ENCODE measurements around the gene IL33.

GRCh38 chr9:6243746-6244145, 28.1 kb downstream of the IL33 start:
- no peak for TF ChIP-seq POLR2AphosphoS5 (IDR thresholded peaks at IDR 0.05)
- no peak for TF ChIP-seq CTCF (IDR thresholded peaks at IDR 0.05; ENCODE audit: poor library complexity, severe bottlenecking)
- TF ChIP-seq TAF1 (IDR thresholded peaks at IDR 0.05; ENCODE audit: low read depth) = no peak
- no peak for TF ChIP-seq EZH2 (IDR thresholded peaks at IDR 0.05; ENCODE audit: borderline replicate concordance, insufficient read depth, low read length, poor library complexity, severe bottlenecking)
- TF ChIP-seq REST (IDR thresholded peaks at IDR 0.05; ENCODE audit: borderline replicate concordance) = no peak
- TF ChIP-seq MXI1 (conservative IDR thresholded peaks at IDR 0.05; ENCODE audit: poor library complexity, severe bottlenecking) = no peak
- no peak for TF ChIP-seq SMC3 (conservative IDR thresholded peaks at IDR 0.05; ENCODE audit: poor library complexity)
- TF ChIP-seq EP300 (conservative IDR thresholded peaks at IDR 0.05; ENCODE audit: poor library complexity, severe bottlenecking) = no peak
